ENCODE measurements around the gene ZBED1. TPM values are rescaled to one million over a fixed set of nuclear protein-coding genes. Genes with fewer than 3 reads are reported as not detected.
"Not testable (repeated sequence)": the region's sequence is repeated elsewhere in the genome, so short reads cannot be mapped to it uniquely, and the experiment has no call there.

ZBED1 gene
- total and polyA plus RNA-seq, 3 experiments from 2014 or later, result 28.0 to 41.9 (median 30.0) TPM

DNA sequence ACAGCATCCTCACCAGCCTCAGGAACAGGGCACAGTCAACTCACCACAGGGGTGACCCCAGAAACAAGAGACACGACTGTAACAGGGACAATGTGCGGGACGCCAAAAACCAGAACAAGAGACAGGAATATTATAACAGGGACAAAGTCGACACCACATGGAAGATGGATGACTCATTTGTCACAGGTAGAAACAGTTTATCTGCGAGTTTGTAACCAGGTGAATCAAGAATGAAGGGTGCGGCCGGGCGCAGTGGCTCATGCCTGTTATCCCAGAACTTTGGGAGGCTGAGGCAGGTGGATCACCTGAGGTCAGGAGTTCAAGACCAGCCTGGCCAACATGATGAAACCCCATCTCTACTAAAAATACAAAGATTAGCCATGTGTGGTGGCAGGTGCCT, 44.7 kb downstream of the ZBED1 start:
- DNase-seq; H3K4me3 Mint-ChIP-seq; POLR2A ChIA-PET; H3K27me3 ChIP-seq (ENCODE audit: insufficient read depth, low read length, poor library complexity, severe bottlenecking); CTCF ChIA-PET; H3K9me3 Mint-ChIP-seq; H3K9me3 ChIP-seq (ENCODE audit: low read length); H3K27me3 Mint-ChIP-seq; H3K27ac ChIP-seq (ENCODE audit: low read depth, low read length); H3K36me3 ChIP-seq (ENCODE audit: insufficient read depth, low read length); H3K4me1 ChIP-seq (ENCODE audit: insufficient read depth, low read length); H3K4me3 ChIP-seq (ENCODE audit: low read length): not testable (repeated sequence)
- Mint-ChIP-seq H3K36me3 (peaks cover 9 to 24% (median 10%) of the 10 kb centered on the region in 3 donors), H3K27ac (peak overlapping the region in 1 of 8 donors; percentile 35), H3K4me1 (peaks cover 10 to 17% (median 12%) of the 10 kb centered on the region in 3 donors)

DNA sequence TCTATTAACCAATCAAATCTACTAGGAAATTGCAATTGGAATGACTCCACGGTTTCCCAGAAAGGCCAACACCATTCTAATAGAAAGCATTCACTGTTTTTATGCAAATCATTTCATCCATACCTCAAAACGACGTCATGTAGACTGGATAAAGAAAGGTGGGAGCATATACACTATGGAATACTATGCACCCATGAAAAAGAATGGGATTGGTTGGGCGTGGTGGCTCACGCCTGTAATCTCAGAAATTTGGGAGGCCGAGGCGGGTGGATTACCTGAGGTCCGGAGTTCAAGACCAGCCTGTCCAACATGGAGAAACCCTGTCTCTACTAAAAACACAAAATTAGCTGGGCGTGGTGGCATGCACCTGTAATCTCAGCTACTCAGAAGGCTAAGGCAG, 46.2 kb downstream of the ZBED1 start:
- H3K27ac ChIP-seq (ENCODE audit: low read depth, low read length); H3K9me3 Mint-ChIP-seq; H3K4me3 ChIP-seq (ENCODE audit: low read length); H3K36me3 ChIP-seq (ENCODE audit: insufficient read depth, low read length); H3K4me3 Mint-ChIP-seq; H3K27me3 ChIP-seq (ENCODE audit: insufficient read depth, low read length, poor library complexity, severe bottlenecking); H3K9me3 ChIP-seq (ENCODE audit: low read length); H3K27me3 Mint-ChIP-seq; DNase-seq; POLR2A ChIA-PET; H3K4me1 ChIP-seq (ENCODE audit: insufficient read depth, low read length); CTCF ChIA-PET: not testable (repeated sequence)
- Mint-ChIP-seq H3K36me3 (peaks cover 9 to 24% (median 10%) of the 10 kb centered on the region in 3 donors), H3K4me1 (peaks cover 16 to 22% (median 18%) of the 10 kb centered on the region in 3 donors), H3K27ac (peak overlapping the region in 1 of 8 donors; percentile 38)

DNA sequence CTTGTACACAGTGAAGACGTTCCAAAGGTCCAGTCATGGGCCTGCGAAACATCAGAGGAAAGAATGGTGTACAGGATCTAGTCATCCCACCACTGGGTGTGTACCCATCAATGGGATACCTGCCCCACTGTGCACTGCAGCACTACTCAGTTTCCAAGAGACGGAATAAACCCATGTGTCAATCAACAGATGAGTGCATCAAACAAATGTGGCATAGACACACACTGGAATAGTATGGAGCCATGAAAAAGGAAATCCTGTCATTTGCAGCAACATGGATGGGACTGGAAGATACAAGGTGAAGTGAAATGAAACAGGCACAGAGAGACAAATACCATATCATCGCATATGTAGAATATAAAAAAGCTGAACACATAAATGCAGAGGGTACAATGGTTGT, 48.0 kb downstream of the ZBED1 start:
- peaks cover 16 to 22% (median 18%) of the 10 kb centered on the region in 3 donors for H3K4me1 Mint-ChIP-seq
- no peaks in the 10 kb centered on the region for H3K36me3 ChIP-seq (ENCODE audit: insufficient read depth, low read length)

DNA sequence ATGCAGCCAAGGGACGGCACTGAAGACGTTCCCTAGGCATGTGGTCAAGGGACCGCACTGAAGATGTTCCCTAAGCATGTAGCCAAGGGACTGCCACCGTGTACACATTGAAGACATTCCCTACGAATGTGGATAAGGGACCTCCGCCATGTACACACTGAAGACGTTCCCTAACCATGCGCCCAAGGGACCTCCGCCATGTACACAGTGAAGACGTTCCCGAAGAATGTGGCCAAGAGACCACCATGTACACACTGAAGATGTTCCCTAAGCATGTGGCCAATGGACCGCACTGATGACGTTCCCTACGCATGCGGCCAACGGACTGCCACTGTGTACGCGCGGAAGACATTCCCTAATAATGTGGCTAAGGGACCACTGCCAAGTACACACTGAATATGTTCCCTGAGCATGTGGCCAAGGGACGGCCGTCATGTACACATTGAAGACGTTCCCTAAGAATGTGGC, 48.4 kb downstream of the ZBED1 start:
- no peak overlapping the region for H3K27ac ChIP-seq (ENCODE audit: low read depth, low read length)
- ChIA-PET POLR2A (no interaction called here), CTCF (no interaction called here)
- H3K9me3 Mint-ChIP-seq, result peaks cover 0 to 4% (median 0%) of the 10 kb centered on the region in 5 donors
- no peaks in the 10 kb centered on the region for H3K9me3 ChIP-seq (ENCODE audit: low read length)
- peaks cover 16 to 22% (median 18%) of the 10 kb centered on the region in 3 donors for H3K4me1 Mint-ChIP-seq
- no peak overlapping the region for H3K4me3 Mint-ChIP-seq
- no peak for DNase-seq
- H3K27me3 Mint-ChIP-seq, result peaks cover 0 to 4% of the 10 kb centered on the region in 2 donors
- no peaks in the 10 kb centered on the region for H3K36me3 ChIP-seq (ENCODE audit: insufficient read depth, low read length)
- H3K27ac Mint-ChIP-seq, result peak overlapping the region in 1 of 8 donors; percentile 44
- peaks cover 6 to 24% (median 8%) of the 10 kb centered on the region in 3 donors for H3K36me3 Mint-ChIP-seq
- H3K27me3 ChIP-seq (ENCODE audit: insufficient read depth, low read length, poor library complexity, severe bottlenecking), result no peaks in the 10 kb centered on the region
- no peak overlapping the region for H3K4me3 ChIP-seq (ENCODE audit: low read length)
- no peaks in the 10 kb centered on the region for H3K4me1 ChIP-seq (ENCODE audit: insufficient read depth, low read length)

More for the DNA sequence above, 48.0 kb downstream of the ZBED1 start:
- Mint-ChIP-seq H3K27me3 (peaks cover 0 to 4% of the 10 kb centered on the region in 2 donors), H3K4me3 (no peak overlapping the region), H3K9me3 (peaks cover 0 to 2% (median 0%) of the 10 kb centered on the region in 5 donors), H3K27ac (peak overlapping the region in 1 of 8 donors; percentile 44), H3K36me3 (peaks cover 5 to 20% (median 6%) of the 10 kb centered on the region in 3 donors)
- H3K9me3 ChIP-seq (ENCODE audit: low read length), result no peaks in the 10 kb centered on the region
- DNase-seq, result no peak
- H3K4me1 ChIP-seq (ENCODE audit: insufficient read depth, low read length), result no peaks in the 10 kb centered on the region
- no peaks in the 10 kb centered on the region for H3K27me3 ChIP-seq (ENCODE audit: insufficient read depth, low read length, poor library complexity, severe bottlenecking)
- H3K4me3 ChIP-seq (ENCODE audit: low read length), result no peak overlapping the region
- ChIA-PET CTCF (no interaction called here), POLR2A (no interaction called here)
- H3K27ac ChIP-seq (ENCODE audit: low read depth, low read length), result no peak overlapping the region

DNA sequence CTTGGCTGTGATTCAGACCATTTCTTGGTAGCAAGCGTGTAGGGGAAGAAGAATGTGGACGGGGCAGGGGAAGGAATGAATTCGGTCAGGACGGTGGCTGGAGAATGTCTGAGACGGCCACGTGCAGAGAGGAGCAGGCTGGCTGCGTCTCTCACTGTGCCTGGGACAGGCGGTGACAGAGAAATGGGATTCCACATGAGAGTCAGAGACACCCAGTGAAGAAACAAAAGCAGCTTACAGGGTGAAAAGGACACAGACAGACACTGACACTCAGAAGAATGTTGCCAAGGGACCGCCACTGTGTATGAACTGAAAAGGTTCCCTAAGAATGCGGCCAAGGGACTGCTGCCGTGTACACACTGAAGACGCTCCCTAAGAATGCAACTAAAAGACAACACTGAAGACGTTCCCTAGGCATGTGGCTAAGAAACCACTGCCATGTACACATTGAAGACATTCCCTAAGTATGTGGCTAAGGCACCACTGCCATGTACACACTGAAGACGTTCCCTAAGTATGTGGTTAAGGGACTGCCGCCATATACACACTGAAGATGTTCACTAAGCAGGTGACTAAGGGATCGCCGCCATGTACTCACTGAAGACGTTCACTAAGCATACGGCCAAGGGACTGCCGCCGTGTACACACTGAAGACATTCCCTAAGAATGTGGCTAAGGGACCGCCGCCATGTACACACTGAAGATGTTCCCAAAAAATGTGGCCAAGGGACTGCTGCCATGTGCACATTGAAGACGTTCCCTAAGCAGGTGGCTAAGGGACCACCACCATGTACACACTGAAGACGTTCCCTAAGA, 49.1 kb downstream of the ZBED1 start:
- H3K27ac ChIP-seq (ENCODE audit: low read depth, low read length), result peak overlapping the region; percentile 1

DNA sequence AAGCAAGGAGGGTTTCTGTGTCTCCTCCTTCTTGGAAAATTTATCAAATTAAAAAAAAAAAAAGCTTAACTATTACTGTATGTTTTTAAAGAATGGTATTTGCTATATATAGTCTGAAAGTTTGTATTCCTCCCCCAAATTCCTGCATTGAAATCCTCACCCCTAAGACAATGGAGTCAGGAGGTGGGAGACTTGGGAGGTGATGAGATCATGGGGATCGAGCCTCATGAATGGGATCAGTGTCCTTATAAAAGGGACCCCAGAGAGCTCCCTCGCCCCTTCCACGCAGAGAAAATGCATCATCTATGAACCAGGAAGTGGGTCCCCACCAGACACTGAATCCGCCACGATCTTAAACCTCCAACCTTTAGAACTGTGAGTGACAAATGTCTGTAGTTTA, 50.1 kb downstream of the ZBED1 start:
- Histone ChIP-seq H3K9me3 (ENCODE audit: low read length) (no peaks in the 10 kb centered on the region), H3K36me3 (ENCODE audit: insufficient read depth, low read length) (no peaks in the 10 kb centered on the region), H3K4me1 (ENCODE audit: insufficient read depth, low read length) (no peaks in the 10 kb centered on the region), H3K27ac (ENCODE audit: low read depth, low read length) (peak overlapping the region; percentile 24), H3K4me3 (ENCODE audit: low read length) (no peak overlapping the region), H3K27me3 (ENCODE audit: insufficient read depth, low read length, poor library complexity, severe bottlenecking) (no peaks in the 10 kb centered on the region)
- ChIA-PET POLR2A (no interaction called here), CTCF (no interaction called here)
- Mint-ChIP-seq H3K27ac (peak overlapping the region in 5 of 8 donors; percentile 14 to 67 (median 36)), H3K36me3 (peaks cover 6 to 18% (median 13%) of the 10 kb centered on the region in 3 donors), H3K4me1 (peaks cover 9 to 15% (median 13%) of the 10 kb centered on the region in 3 donors), H3K4me3 (no peak overlapping the region), H3K9me3 (peaks cover 0 to 4% (median 0%) of the 10 kb centered on the region in 5 donors), H3K27me3 (peaks cover 0 to 1% of the 10 kb centered on the region in 2 donors)
- DNase-seq, result no peak

More for the DNA sequence above, 49.1 kb downstream of the ZBED1 start:
- Mint-ChIP-seq H3K27ac (peak overlapping the region in 2 of 8 donors; percentile 20 to 30), H3K9me3 (peaks cover 0 to 4% (median 0%) of the 10 kb centered on the region in 5 donors), H3K27me3 (peaks cover 0 to 1% of the 10 kb centered on the region in 2 donors), H3K36me3 (peaks cover 6 to 20% (median 13%) of the 10 kb centered on the region in 3 donors), H3K4me1 (peaks cover 12 to 19% (median 18%) of the 10 kb centered on the region in 3 donors), H3K4me3 (no peak overlapping the region)
- H3K4me3 ChIP-seq (ENCODE audit: low read length), result no peak overlapping the region
- ChIA-PET POLR2A (no interaction called here), CTCF (no interaction called here)
- no peaks in the 10 kb centered on the region for H3K9me3 ChIP-seq (ENCODE audit: low read length)
- no peaks in the 10 kb centered on the region for H3K27me3 ChIP-seq (ENCODE audit: insufficient read depth, low read length, poor library complexity, severe bottlenecking)
- H3K4me1 ChIP-seq (ENCODE audit: insufficient read depth, low read length), result no peaks in the 10 kb centered on the region
- DNase-seq, result no peak
- no peaks in the 10 kb centered on the region for H3K36me3 ChIP-seq (ENCODE audit: insufficient read depth, low read length)

DNA sequence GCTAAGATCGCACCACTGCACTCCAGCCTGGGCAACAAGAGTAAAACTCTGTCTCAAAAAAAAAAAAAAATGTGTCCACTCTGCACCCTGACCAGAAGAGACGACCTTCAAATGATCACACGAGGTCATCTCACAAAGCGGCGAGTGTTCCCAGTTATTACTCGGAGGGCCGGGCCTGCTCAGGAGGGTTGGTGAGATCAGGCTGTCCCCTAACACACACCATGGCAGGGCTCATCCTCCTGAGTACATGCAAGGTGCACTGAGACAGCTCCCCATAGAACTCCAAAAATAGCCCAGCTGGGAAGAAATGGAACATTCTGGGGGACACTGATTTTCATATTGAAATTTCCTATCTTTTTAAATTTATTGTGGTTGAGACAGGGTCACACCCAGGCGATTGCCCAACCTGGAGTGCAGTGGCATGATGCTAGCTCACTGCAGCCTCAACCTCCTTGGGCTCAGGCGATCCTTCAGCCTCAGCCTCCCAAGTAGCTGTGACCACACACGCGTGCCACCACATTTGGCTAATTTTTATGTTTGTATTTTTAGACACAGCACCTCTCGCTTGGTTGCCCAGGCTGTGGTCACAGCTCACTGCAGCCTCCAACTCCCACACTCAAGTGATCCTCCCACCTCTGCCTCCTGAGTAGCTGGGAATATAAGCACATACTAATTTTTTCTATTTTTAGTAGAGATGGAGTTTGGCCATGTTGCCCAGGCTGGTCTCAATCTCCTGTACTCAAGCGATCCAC, 51.5 kb downstream of the ZBED1 start:
- H3K4me1 Mint-ChIP-seq, result peaks cover 9 to 15% (median 13%) of the 10 kb centered on the region in 3 donors

DNA sequence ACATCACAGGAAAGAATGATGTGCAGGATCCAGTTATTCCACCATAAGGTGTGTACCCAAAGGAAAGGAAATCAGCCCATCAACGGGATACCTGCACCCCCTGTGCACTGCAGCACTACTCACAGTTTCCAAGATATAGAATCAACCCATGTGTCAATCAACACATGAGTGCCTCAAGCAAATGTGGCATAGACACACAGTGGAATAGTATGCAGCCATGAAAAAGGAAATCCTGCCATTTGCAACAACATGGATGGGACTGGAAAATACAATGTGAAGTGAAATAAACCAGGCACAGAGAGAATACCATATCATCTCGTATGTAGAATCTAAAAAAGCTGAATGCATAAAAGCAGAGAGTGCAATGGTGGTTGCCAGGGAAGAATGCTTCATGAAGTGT, 53.3 kb downstream of the ZBED1 start:
- no peak overlapping the region for H3K27ac ChIP-seq (ENCODE audit: low read depth, low read length)
- no peak for DNase-seq
- H3K27me3 ChIP-seq (ENCODE audit: insufficient read depth, low read length, poor library complexity, severe bottlenecking), result no peaks in the 10 kb centered on the region
- no peaks in the 10 kb centered on the region for H3K36me3 ChIP-seq (ENCODE audit: insufficient read depth, low read length)
- CTCF ChIA-PET, result no interaction called here
- peaks cover 2 to 14% (median 13%) of the 10 kb centered on the region in 3 donors for H3K36me3 Mint-ChIP-seq
- no peaks in the 10 kb centered on the region for H3K27me3 Mint-ChIP-seq
- no peak overlapping the region for H3K4me3 Mint-ChIP-seq
- H3K9me3 ChIP-seq (ENCODE audit: low read length), result no peaks in the 10 kb centered on the region
- no peaks in the 10 kb centered on the region for H3K4me1 ChIP-seq (ENCODE audit: insufficient read depth, low read length)
- POLR2A ChIA-PET, result no interaction called here
- no peak overlapping the region for H3K27ac Mint-ChIP-seq
- no peak overlapping the region for H3K4me3 ChIP-seq (ENCODE audit: low read length)
- peaks cover 0 to 4% (median 0%) of the 10 kb centered on the region in 5 donors for H3K9me3 Mint-ChIP-seq
- peaks cover 12 to 18% (median 13%) of the 10 kb centered on the region in 3 donors for H3K4me1 Mint-ChIP-seq

More for the DNA sequence above, 51.5 kb downstream of the ZBED1 start:
- Histone ChIP-seq H3K27ac (ENCODE audit: low read depth, low read length) (no peak overlapping the region), H3K4me3 (ENCODE audit: low read length) (no peak overlapping the region), H3K9me3 (ENCODE audit: low read length) (no peaks in the 10 kb centered on the region), H3K27me3 (ENCODE audit: insufficient read depth, low read length, poor library complexity, severe bottlenecking) (no peaks in the 10 kb centered on the region), H3K4me1 (ENCODE audit: insufficient read depth, low read length) (no peaks in the 10 kb centered on the region), H3K36me3 (ENCODE audit: insufficient read depth, low read length) (no peaks in the 10 kb centered on the region)
- Mint-ChIP-seq H3K36me3 (peaks cover 6 to 18% (median 14%) of the 10 kb centered on the region in 3 donors), H3K4me3 (no peak overlapping the region), H3K27me3 (peaks cover 0 to 1% of the 10 kb centered on the region in 2 donors), H3K9me3 (peaks cover 0 to 4% (median 0%) of the 10 kb centered on the region in 5 donors), H3K27ac (peak overlapping the region in 3 of 8 donors; percentile 35 to 60 (median 54))
- CTCF ChIA-PET, result no interaction called here
- DNase-seq, result no peak
- POLR2A ChIA-PET, result no interaction called here

Measured in CD8-positive, alpha-beta memory T cell (primary cell).